Left ventricle myocardium inferior (tissue), 1 donor: Measurements from ENCODE around the gene ATP5PO. TPM values are rescaled to one million over a fixed set of nuclear protein-coding genes. Genes with fewer than 3 reads are reported as not detected.

Experiments
- DNase-seq: peaks from one replicate; pipeline ENCODE4 v3.0.0-alpha.2; 2020
- H3K27ac ChIP-seq: fragments of 200-600 bp; replicated peaks from 2 replicates; pipeline ENCODE4 v1.8.0; 2021
- H3K27me3 ChIP-seq: fragments of 200-600 bp; 2 replicates; pipeline ENCODE4 v1.8.0; 2021; ENCODE audit warnings: low read depth
- H3K36me3 ChIP-seq: fragments of 200-600 bp; 2 replicates; pipeline ENCODE4 v1.8.0; 2021
- H3K4me1 ChIP-seq: fragments of 200-600 bp; 2 replicates; pipeline ENCODE4 v1.8.0; 2021
- H3K4me3 ChIP-seq: fragments of 200-600 bp; 2 replicates; pipeline ENCODE4 v1.8.0; 2021; ENCODE audit warnings: mild to moderate bottlenecking, moderate library complexity
- H3K9me3 ChIP-seq: fragments of 200-600 bp; replicated peaks from 2 replicates; pipeline ENCODE4 v1.8.0; 2021
- CTCF ChIP-seq: fragments of 200-600 bp; IDR thresholded peaks from 2 replicates; pipeline ENCODE4 v1.8.0; 2021; ENCODE audit warnings: antibody characterized with exemption, mild to moderate bottlenecking, borderline replicate concordance
- intact Hi-C: fragments of 100-400 bp; cut with micrococcal nuclease; formaldehyde crosslinking; loops from one replicate; pipeline ENCODE4 v1.11.0; 2022
- total RNA-seq: library from RNA; stranded (reverse); fragmentation: NEBNext Ultra II Directional; extraction: Animal tissue kit (Norgen Biotek cat#: 25700); gene quantifications from one replicate; pipeline ENCODE4 v1.2.1, GENCODE V29; 2021
- donor health status: DM: no; HTN: yes; CAD: no; lungs with severe emphysema.

Gene ATP5PO
- total RNA-seq, 1 donor from 2014 or later, result 780 TPM

GRCh38 chr21:33961061-33961460, 45.5 kb upstream of the ATP5PO start:
- no peak for TF ChIP-seq CTCF
- no peaks in the 10 kb centered on the region for H3K4me1 ChIP-seq
- DNase-seq, result no peak
- intact Hi-C loops, result no loop called here
- H3K27me3 ChIP-seq, result no peaks in the 10 kb centered on the region
- H3K4me3 ChIP-seq, result no peak overlapping the region
- peaks cover 26% of the 10 kb centered on the region for H3K9me3 ChIP-seq
- H3K36me3 ChIP-seq, result no peaks in the 10 kb centered on the region
- no peak overlapping the region for H3K27ac ChIP-seq

- Histone ChIP-seq H3K27ac (no peak overlapping the region), H3K4me3 (no peak overlapping the region), H3K36me3 (no peaks in the 10 kb centered on the region), H3K4me1 (no peaks in the 10 kb centered on the region), H3K9me3 (peaks cover 26% of the 10 kb centered on the region), H3K27me3 (no peaks in the 10 kb centered on the region)
- no peak for DNase-seq
- TF ChIP-seq CTCF, result no peak
- intact Hi-C loops, result no loop called here
Observed at GRCh38 chr21:33959680-33960079, 44.1 kb upstream of the ATP5PO start.

- intact Hi-C loops, result no loop called here
- Histone ChIP-seq H3K27ac (no peak overlapping the region), H3K27me3 (no peaks in the 10 kb centered on the region), H3K4me1 (no peaks in the 10 kb centered on the region), H3K9me3 (peaks cover 12% of the 10 kb centered on the region), H3K4me3 (no peak overlapping the region), H3K36me3 (no peaks in the 10 kb centered on the region)
- DNase-seq, result no peak
- no peak for TF ChIP-seq CTCF
Observed at GRCh38 chr21:33954395-33954794, 38.8 kb upstream of the ATP5PO start.

GRCh38 chr21:33951276-33952178, 35.9 kb upstream of the ATP5PO start:
- no peak overlapping the region for H3K27ac ChIP-seq
- no peak for DNase-seq
- intact Hi-C loops, result no loop called here
- TF ChIP-seq CTCF, result no peak
- H3K27me3 ChIP-seq, result no peaks in the 10 kb centered on the region
- no peak overlapping the region for H3K4me3 ChIP-seq
- H3K9me3 ChIP-seq, result no peaks in the 10 kb centered on the region
- peaks cover 16% of the 10 kb centered on the region for H3K4me1 ChIP-seq
- no peaks in the 10 kb centered on the region for H3K36me3 ChIP-seq

GRCh38 chr21:33950431-33951079, 35.0 kb upstream of the ATP5PO start:
- Histone ChIP-seq H3K4me3 (no peak overlapping the region), H3K27me3 (no peaks in the 10 kb centered on the region), H3K9me3 (no peaks in the 10 kb centered on the region), H3K27ac (no peak overlapping the region), H3K36me3 (no peaks in the 10 kb centered on the region), H3K4me1 (peaks cover 16% of the 10 kb centered on the region)
- DNase-seq, result no peak
- TF ChIP-seq CTCF, result no peak
- intact Hi-C loops, result no loop called here
